Measurements from ENCODE around the gene ERC2.

Gene ERC2

GRCh38 chr3:55626279-55626665, 842.0 kb downstream of the ERC2 start:
- DNase-seq, result no peak

DNA sequence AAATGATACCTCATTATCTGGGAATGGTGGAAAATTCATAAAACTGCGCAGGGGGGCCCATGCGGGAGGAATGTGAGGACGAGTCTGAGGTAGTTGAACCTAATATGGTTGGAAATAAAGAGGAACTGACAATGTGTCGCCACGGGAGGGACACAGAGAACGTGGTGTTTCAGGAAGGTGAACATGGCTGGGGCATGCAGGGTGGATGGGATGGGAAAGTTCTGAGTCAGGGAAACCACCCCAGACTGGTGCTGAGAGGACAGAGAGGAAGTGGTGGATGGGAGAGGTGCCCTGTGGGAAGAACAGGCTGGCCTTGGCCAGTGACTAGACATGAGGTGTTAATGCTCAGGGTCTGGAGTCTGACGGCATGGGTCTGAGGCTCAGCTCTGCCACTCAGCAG, 844.0 kb downstream of the ERC2 start:
- peak; percentile 7 for DNase-seq

DNA sequence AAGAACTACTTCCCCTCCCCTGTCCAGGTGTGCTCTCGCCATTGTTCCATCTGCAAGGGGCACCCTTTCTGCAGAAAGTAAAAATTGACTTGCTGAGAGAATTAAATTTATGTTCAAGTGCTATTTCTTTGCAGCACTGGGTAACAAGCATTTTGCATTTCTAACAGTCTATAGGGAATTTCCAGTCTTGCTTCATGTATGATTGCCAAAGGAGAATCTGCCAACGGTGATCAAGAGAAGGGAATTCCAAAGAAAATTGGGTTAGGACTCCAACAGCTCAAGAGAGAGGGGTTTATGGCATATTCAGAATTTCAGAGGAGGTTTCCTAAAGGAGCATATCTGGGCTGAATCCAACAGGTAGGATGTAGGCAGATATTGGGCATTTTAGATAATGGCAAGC, 844.5 kb downstream of the ERC2 start:
- DNase-seq, result no peak

GRCh38 chr3:55622733-55623132, 845.5 kb downstream of the ERC2 start:
- no peak for DNase-seq

- DNase-seq, result no peak
Observed at GRCh38 chr3:55622116-55622515, 846.2 kb downstream of the ERC2 start.

GRCh38 chr3:55621648-55622047, 846.6 kb downstream of the ERC2 start:
- DNase-seq, result no peak

DNA sequence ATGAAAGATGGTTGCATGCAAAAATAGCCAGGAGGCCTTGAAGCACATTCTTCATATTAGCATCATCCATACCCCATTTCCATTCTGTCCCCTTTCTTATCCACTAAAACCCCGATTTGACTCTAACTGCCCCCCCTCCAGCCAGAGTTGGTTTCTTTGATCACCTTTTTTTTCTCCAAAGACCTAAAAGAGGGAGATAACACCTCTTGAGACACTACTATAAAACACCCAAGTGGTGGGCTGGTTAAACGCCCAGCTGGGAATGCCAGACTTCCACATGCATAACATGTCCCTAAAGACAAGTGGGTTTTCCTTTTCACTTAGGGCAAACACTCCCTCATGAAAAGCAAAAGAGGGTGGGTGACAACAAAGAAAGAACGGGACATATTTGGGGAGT, 847.2 kb downstream of the ERC2 start:
- no peak for DNase-seq

DNA sequence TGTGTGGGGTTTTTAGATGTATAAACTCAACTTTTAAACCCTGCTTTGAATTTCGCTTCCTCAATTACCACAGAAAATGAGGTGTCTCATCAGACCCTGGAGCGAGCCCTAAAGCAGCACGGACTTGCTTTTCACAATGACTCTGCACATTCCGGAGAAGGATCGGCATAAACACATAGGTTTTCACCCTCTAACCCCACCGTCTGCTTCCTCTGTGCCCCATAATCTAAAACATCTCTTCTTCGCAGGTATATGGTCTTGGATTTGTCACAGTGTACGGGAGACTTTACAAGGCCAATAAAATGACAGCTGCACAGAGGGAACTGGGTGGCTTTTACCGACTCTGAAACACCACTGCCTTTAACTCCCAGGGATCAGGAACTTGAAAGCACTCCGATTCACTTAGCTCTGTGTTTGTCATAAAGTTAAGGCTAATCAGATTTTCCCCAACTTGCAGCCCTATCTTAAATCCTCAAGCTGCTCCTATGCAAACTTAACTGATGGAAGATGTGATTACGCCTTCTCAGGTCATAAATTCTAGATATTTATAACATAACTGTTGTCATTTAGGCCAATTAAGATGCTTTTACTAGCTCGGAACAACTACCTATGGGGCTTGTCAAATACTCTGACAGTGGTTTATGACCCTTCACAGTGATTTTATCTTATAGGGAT, 847.8 kb downstream of the ERC2 start:
- DNase-seq, result no peak

GRCh38 chr3:55619046-55619808, 849.0 kb downstream of the ERC2 start:
- DNase-seq, result no peak

GRCh38 chr3:55617385-55617784, 850.9 kb downstream of the ERC2 start:
- no peak for DNase-seq

GRCh38 chr3:55616803-55617202, 851.5 kb downstream of the ERC2 start:
- DNase-seq, result no peak

DNA sequence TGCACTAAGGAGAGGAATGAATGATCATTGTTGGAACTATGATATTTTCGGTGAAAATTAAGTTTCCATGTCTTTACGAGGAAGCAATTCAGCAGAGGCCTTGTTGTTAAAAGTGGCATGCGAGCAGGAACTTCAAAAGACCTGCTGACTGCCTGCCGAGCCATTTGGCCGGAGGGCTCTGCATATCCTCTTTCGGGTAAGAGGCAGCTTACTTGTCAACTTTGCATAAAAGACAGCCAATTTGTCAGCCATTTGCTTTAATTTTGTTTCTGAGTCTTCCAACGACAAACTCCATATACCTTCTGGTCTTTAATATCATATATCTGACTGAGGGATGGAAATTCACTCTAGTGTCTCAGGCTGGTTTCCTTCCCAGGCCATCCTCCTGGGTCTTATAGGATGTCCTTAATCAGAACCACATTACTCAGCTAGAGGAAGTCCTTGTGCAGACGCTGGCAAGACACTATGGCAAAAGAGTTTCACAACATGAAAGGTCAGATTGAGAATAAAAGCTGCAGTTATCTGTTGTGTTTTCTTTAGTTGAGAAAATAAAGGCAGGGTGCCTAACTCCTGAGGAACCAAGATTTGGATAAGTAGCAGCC, 852.5 kb downstream of the ERC2 start:
- DNase-seq, result no peak

DNA sequence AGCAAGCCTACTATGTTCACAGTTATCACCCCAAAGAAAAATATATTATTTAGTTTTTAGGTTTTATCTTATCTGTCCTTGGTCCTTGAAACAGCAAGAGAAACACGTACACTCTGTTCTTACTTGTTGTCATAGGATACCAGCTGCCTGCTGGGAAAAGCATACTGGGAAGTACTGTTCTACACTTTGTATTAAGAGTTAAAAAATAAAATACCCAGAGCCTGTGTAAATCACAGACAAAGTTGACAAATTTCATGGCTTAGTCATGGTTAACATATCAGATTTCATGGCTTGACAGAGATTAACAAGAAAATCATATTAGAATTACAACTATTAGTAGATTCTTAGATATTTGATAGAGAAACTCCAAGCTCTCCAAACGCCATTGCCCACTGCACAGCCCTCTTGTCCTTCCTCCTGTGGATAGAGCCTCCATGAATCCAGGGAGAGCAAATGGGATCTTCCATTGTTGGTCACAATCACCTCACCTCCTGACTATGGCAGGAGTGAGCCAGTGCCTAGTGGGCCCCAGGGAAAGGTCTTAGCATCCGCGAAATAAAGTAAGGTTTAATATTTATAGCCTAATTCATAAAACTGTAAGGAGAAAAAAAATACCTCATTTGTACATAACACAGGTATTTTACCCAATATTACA, 853.1 kb downstream of the ERC2 start:
- no peak for DNase-seq

DNA sequence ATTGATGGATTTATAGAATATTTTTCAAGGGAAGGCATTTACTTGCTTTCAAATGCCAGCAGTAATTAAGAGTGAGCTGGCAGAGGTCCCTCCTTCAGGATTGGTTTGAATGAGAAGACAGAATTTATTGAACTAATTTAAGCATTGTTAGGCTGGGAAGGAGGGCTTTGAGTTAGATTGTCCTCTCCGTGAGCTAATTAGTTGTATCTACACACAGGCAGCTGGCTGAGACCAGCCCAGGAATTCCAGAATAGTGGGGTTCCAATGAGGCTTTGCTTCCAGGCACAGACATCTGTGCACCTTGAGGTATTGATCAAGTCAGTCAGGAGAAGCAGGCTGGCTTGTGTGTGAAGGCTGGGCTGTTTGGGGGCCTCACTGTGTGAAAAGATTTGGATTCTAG, 857.1 kb downstream of the ERC2 start:
- no peak for DNase-seq

DNA sequence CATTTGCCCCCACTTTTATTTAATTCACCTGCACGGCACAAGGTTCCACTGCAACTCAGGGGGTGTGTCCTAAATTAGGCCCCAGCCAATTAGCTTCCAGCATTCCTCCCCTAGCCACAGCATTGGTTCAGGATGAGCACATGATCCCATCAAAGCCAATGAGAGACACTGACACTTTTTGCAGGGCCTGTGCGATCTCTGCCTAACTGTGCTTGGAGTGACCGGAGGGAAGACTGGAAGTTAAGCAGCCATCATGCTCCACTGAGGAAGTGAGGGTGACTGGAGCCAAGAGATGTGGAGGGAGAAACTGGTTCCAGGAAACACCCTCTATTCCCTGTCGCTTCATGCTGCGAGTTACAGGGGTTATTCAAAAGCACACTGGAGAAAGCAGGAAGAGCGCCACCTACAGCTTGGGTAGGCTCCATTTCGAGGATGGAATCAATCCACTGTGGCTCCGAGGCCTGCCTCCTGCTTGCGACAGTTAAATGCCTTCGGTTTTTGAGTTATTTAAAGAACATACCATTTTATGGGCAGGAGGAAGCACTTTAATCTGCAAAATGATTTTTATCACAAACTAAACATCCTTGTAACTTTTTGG, 858.9 kb downstream of the ERC2 start:
- DNase-seq, result no peak

- no peak for DNase-seq
Observed at GRCh38 chr3:55608301-55608937, 859.8 kb downstream of the ERC2 start.

DNA sequence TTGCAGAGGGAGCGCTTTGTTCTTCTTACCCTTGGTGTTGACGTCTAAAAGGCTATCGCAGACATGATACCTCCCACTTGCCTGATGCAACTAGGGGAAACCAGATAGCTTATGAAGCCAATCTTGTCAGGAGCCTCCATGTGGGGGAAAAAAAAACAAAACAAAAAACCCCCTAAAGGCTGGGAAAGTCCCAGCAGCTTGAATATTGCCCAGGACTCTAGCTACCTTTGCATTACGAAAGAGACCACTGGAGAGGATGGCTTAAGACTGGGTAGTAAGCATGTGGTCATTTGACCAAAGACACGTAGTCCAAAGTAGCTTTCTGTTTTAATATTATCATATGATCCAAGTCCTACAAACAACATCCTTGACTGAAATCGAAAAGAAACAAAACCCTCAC, 860.4 kb downstream of the ERC2 start:
- DNase-seq, result no peak

DNA sequence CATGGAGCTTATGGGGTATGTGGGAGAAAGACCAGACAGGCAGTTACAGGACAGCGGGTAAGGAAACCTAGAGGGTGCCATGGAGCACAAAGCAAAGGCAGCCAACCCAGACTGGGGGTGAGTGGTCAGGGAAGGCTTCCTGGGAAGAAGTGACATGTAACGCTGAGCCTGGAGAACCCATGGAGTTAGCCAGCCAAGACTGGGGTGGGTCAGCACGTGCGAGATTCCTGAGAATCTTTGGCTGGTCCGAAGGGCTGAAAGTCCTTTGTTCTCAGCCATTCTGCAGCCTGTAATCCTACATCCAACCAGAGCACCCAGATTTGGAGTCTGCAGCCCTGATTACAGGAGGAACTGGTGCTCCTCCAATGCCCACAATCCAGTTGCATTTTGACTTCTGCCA, 861.1 kb downstream of the ERC2 start:
- DNase-seq, result no peak

DNA sequence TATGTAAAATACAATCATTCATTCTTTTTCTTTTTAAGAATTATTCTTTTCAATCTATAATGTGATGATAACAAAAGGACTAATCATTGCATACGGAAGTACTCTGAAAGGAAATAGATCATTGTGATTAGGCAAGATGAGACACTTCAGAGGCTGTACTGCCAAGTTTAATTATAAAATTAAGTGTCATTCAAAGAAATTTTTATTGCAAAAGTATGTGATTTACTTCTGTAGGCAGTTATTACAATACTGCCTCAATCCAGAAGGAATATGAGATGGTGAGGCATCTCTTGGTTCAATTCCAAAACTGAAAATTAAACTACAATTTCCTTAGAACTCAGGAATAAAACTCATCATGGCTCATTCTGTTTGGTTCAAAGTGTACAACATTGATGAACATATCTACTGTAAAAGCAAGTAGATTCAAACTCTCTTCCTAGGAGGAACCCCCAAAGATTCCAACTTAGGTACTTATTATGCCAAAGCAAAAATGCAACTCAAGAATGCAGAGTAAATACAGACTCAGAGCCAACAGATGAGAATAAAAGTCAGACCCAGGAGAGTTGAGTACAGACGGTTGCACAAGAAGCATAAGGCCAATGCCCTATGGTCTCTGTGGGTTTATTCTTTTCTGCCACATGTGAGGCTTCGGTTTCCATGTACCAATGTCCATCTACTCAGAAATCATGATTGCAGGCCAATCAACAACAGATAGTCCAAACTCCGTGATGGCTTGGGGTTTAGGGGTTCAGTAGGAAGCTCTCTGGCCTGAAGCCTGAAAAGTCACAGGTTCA, 862.6 kb downstream of the ERC2 start:
- no peak for DNase-seq

GRCh38 chr3:55604846-55605245, 863.4 kb downstream of the ERC2 start:
- no peak for DNase-seq

DNA sequence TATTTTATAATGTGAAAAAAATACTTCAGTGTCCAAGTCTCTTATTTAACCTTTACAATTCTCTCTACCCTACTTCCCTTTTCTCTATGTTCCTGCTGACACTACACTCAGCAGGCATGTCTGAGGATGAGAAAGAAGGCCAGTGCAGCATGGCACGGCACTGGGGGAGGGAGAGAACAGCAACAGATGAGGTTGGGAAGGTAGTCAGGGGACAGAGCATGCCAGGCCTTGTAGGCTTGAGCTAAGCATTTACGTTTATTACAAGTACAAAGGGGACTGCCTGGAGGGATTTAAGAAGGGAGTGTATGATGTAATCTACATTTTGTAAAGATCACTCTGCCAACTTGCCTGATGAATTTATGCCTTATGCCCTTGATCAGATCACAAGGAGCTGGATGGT, 863.9 kb downstream of the ERC2 start:
- no peak for DNase-seq

Measured in CD4-positive, alpha-beta T cell treated with Interleukin-10 for 1 hour (primary cell).